GM10847 (cell line): ENCODE results near the gene SETD1A.

Experiments used
- POLR2A ChIP-seq: IDR thresholded peaks from 2 replicates; pipeline ENCODE4 v1.6.1; 2011; ENCODE audit not compliant: insufficient read length; ENCODE audit errors: extremely low read depth

Gene SETD1A

GRCh38 chr16:30964574-30965226 lies 7.1 kb downstream of the SETD1A start:
- no peak for TF ChIP-seq POLR2A

- TF ChIP-seq POLR2A = no peak
Measured at GRCh38 chr16:30965436-30965835, 7.9 kb downstream of the SETD1A start.

- no peak for TF ChIP-seq POLR2A
Measured at GRCh38 chr16:30966033-30966619, 8.6 kb downstream of the SETD1A start.

GRCh38 chr16:30967795-30968194 lies 10.2 kb downstream of the SETD1A start:
- no peak for TF ChIP-seq POLR2A

GRCh38 chr16:30969246-30969842 lies 11.8 kb downstream of the SETD1A start:
- TF ChIP-seq POLR2A = no peak

- no peak for TF ChIP-seq POLR2A
Measured at GRCh38 chr16:30971298-30971697, 13.7 kb downstream of the SETD1A start.

- TF ChIP-seq POLR2A = no peak
Measured at GRCh38 chr16:30972872-30973271, 15.3 kb downstream of the SETD1A start.

- no peak for TF ChIP-seq POLR2A
Measured at GRCh38 chr16:30974348-30974747, 16.8 kb downstream of the SETD1A start.

- TF ChIP-seq POLR2A = no peak
Measured at GRCh38 chr16:30976486-30976885, 18.9 kb downstream of the SETD1A start.

GRCh38 chr16:30977502-30977901 lies 19.9 kb downstream of the SETD1A start:
- TF ChIP-seq POLR2A = no peak

GRCh38 chr16:30979170-30980022 lies 21.8 kb downstream of the SETD1A start:
- no peak for TF ChIP-seq POLR2A

- TF ChIP-seq POLR2A = no peak
Measured at GRCh38 chr16:30980023-30980371, 22.4 kb downstream of the SETD1A start.

GRCh38 chr16:30980434-30980833 lies 22.9 kb downstream of the SETD1A start:
- TF ChIP-seq POLR2A = no peak

GRCh38 chr16:30980959-30981358 lies 23.4 kb downstream of the SETD1A start:
- no peak for TF ChIP-seq POLR2A

GRCh38 chr16:30982548-30983288 lies 25.2 kb downstream of the SETD1A start:
- TF ChIP-seq POLR2A = no peak
